Stimulated activated CD4-positive, alpha-beta T cell treated with anti-CD3 and anti-CD28 coated beads, Interleukin-15, amount 100 ng/mL, for 1 hour (primary cell): Measurements from ENCODE around the gene PLEKHB1.

Experiments used
- DNase-seq, 2 donors: peaks; one replicate each; pipeline ENCODE4 v3.0.0-alpha.2; 2020; ENCODE audit warnings: low read depth in 1 of 2, low spot score in 1 of 2

The PLEKHB1 gene

GRCh38 chr11:73645972-73646631 lies at the start of gene PLEKHB1:
TSS of gene PLEKHB1 (plus strand) at chr11:73646581. CDS start at chr11:73646609, 28 bp downstream.
- DNase-seq, result no peak

- DNase-seq, result no peak
These were observed 48.9 kb upstream of the PLEKHB1 start for GRCh38 chr11:73597336-73597955.

- peak; percentile 83 to 86 for DNase-seq
These were observed 48.2 kb upstream of the PLEKHB1 start, which contains the start of gene FAM168A for GRCh38 chr11:73597956-73598718. TSS of gene FAM168A (minus strand) at chr11:73598112. CDS start at chr11:73468474, 129,638 bp downstream.

GRCh38 chr11:73598719-73599379 lies 47.5 kb upstream of the PLEKHB1 start:
- DNase-seq, result no peak

GRCh38 chr11:73612601-73613140 lies 33.7 kb upstream of the PLEKHB1 start:
- no peak for DNase-seq

GRCh38 chr11:73614591-73614990 lies 31.8 kb upstream of the PLEKHB1 start:
- no peak for DNase-seq

- no peak for DNase-seq
These were observed 23.3 kb upstream of the PLEKHB1 start for GRCh38 chr11:73622926-73623593.

- no peak for DNase-seq
These were observed 22.7 kb upstream of the PLEKHB1 start for GRCh38 chr11:73623686-73624085.

- DNase-seq, result peak; percentile 42 to 45
These were observed 20.6 kb upstream of the PLEKHB1 start for GRCh38 chr11:73625696-73626318.

GRCh38 chr11:73629907-73630306 lies 16.5 kb upstream of the PLEKHB1 start:
- DNase-seq, result no peak

GRCh38 chr11:73632996-73633395 lies 13.4 kb upstream of the PLEKHB1 start:
- no peak for DNase-seq

- no peak for DNase-seq
These were observed 12.4 kb upstream of the PLEKHB1 start for GRCh38 chr11:73633999-73634398.

- DNase-seq, result no peak
These were observed 10.7 kb upstream of the PLEKHB1 start for GRCh38 chr11:73635721-73636120.

- no peak for DNase-seq
These were observed 10.1 kb upstream of the PLEKHB1 start for GRCh38 chr11:73636249-73636648.

GRCh38 chr11:73637012-73637411 lies 9.4 kb upstream of the PLEKHB1 start:
- no peak for DNase-seq

- no peak for DNase-seq
These were observed 5.8 kb upstream of the PLEKHB1 start for GRCh38 chr11:73640592-73640991.

- DNase-seq, result no peak
These were observed 4.7 kb upstream of the PLEKHB1 start for GRCh38 chr11:73641668-73642067.

- DNase-seq, result no peak
These were observed 1.0 kb upstream of the PLEKHB1 start for GRCh38 chr11:73645121-73645969.

- DNase-seq, result peak; percentile 84 to 89
These were observed 1.2 kb downstream of the PLEKHB1 start for GRCh38 chr11:73647459-73648100.
